Measurements from ENCODE around the gene PDCD7.
A peak's percentile ranks its signal among the peaks of the same experiment; 100 is the strongest.

GRCh38 chr15:65083262-65083701, 50.3 kb downstream of the PDCD7 start:
- TF ChIP-seq, protein P1, sequence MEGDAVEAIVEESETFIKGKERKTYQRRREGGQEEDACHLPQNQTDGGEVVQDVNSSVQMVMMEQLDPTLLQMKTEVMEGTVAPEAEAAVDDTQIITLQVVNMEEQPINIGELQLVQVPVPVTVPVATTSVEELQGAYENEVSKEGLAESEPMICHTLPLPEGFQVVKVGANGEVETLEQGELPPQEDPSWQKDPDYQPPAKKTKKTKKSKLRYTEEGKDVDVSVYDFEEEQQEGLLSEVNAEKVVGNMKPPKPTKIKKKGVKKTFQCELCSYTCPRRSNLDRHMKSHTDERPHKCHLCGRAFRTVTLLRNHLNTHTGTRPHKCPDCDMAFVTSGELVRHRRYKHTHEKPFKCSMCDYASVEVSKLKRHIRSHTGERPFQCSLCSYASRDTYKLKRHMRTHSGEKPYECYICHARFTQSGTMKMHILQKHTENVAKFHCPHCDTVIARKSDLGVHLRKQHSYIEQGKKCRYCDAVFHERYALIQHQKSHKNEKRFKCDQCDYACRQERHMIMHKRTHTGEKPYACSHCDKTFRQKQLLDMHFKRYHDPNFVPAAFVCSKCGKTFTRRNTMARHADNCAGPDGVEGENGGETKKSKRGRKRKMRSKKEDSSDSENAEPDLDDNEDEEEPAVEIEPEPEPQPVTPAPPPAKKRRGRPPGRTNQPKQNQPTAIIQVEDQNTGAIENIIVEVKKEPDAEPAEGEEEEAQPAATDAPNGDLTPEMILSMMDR (IDR thresholded peaks at IDR 0.05; ENCODE audit: insufficient read depth, low read depth, low read length) = peak; percentile 37
- TF ChIP-seq EZH2 (IDR thresholded peaks at IDR 0.05; ENCODE audit: insufficient read depth, low read length) = no peak

Data from astrocyte (in vitro differentiated cells and primary cell).